Esophagus (tissue), 2 donors: ENCODE data around the gene ZNF385B. TPM values are rescaled to one million over a fixed set of nuclear protein-coding genes. Genes with fewer than 3 reads are reported as not detected.

Experiments used
- H3K27ac ChIP-seq, 2 donors: one replicate each; pipeline ENCODE4 v1.5.1; 2013; ENCODE audit warnings: low read depth in 2 of 2, mild to moderate bottlenecking in 2 of 2, inconsistent platforms in 1 of 2, low read length in 1 of 2, moderate library complexity in 1 of 2
- H3K27me3 ChIP-seq, 2 donors: one replicate each; pipeline ENCODE4 v1.6.1; 2013; ENCODE audit warnings: low read length in 2 of 2, control low read depth in 1 of 2, mild to moderate bottlenecking in 1 of 2; ENCODE audit not compliant: insufficient read depth in 2 of 2, control insufficient read depth in 1 of 2
- H3K36me3 ChIP-seq, 2 donors: one replicate each; pipeline ENCODE4 v1.6.1; 2013; ENCODE audit warnings: low read length in 1 of 2; ENCODE audit not compliant: control insufficient read depth in 2 of 2, insufficient read depth in 2 of 2
- H3K4me1 ChIP-seq, 2 donors: one replicate each; pipeline ENCODE4 v1.6.1; 2013; ENCODE audit warnings: low read length in 1 of 2; ENCODE audit not compliant: control insufficient read depth in 2 of 2, insufficient read depth in 2 of 2
- H3K4me3 ChIP-seq, 2 donors: one replicate each; pipeline ENCODE4 v1.5.1; 2013; ENCODE audit warnings: low read length in 2 of 2, mild to moderate bottlenecking in 2 of 2, low read depth in 1 of 2, moderate library complexity in 1 of 2
- H3K9me3 ChIP-seq, 2 donors: one replicate each; pipeline ENCODE4 v1.6.1; 2013; ENCODE audit warnings: mild to moderate bottlenecking in 2 of 2, low read depth in 1 of 2, low read length in 1 of 2, moderate library complexity in 1 of 2; ENCODE audit not compliant: control insufficient read depth in 2 of 2, insufficient read depth in 1 of 2
- WGBS, 2 donors: extraction: QIAGEN DNeasy Blood & Tissue Kit; methylation state at CpG; one replicate each; pipeline ENCODE4 v1.1.7; 2013; 5-methylcytosine and 5-hydroxymethylcytosine counted together
- polyA plus RNA-seq, 2 donors: library from polyadenylated mRNA; stranded (reverse); fragments of 200-250 nt; gene quantifications; one replicate each; pipeline ENCODE4 v1.2.3, GENCODE V29; 2013
- donor health status: healthy with polysubstance abuse.
- donor health status: Bipolar disorder and iron deficiency.

The ZNF385B gene
- polyA plus RNA-seq, 2 donors: 0.22 to 0.29 TPM

DNA sequence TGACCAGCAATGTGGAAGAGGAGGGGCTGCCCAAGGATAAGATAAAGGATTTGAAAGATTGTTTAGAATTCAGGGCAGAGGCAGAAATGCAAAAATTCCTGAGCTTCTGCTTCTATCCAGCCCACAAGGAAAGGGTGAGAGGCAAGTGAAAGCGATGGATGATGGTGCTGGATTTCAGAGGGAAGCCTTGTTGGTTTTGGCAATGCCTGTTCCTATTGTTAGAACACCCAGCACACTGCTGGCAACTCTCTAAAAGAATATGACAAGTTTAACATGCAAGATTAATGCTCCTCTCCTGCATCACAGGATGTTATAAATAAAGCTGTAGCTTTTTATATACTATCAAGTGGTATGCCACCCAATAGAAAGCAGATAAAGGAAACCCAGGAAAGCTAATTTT lies 92.6 kb downstream of the ZNF385B start:
- Histone ChIP-seq H3K4me3 (no peak overlapping the region), H3K9me3 (no peaks in the 10 kb centered on the region), H3K4me1 (no peaks in the 10 kb centered on the region), H3K27ac (no peak overlapping the region), H3K36me3 (no peaks in the 10 kb centered on the region), H3K27me3 (no peaks in the 10 kb centered on the region)
- WGBS, 2 donors: 17 to 22% methylated on average over 1 of the region's 1 CpG

DNA sequence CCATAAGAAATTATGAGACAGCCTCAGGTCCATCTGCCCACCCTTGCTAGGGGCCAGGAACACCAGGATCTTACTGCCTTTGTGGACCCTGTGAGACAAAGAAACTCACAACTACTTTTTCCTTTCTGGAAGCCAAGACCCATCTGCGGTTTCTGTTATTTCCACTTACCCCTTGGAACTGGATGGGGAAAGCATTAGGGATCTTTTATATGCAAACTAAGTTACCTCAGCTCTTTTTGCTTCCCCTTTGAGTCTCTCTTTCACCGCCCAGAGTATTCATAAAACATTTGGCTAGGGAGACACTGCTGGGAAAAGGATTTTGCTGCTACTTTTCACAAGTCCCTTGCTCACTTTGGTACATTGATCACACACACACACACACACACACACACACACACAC lies 95.7 kb downstream of the ZNF385B start:
- no peaks in the 10 kb centered on the region for H3K36me3 ChIP-seq
- H3K4me3 ChIP-seq: no peak overlapping the region
- no peaks in the 10 kb centered on the region for H3K9me3 ChIP-seq
- H3K27me3 ChIP-seq: no peaks in the 10 kb centered on the region
- no peaks in the 10 kb centered on the region for H3K4me1 ChIP-seq
- WGBS, 2 donors: 77 to 81% methylated on average over 2 of the region's 2 CpGs
- no peak overlapping the region for H3K27ac ChIP-seq

DNA sequence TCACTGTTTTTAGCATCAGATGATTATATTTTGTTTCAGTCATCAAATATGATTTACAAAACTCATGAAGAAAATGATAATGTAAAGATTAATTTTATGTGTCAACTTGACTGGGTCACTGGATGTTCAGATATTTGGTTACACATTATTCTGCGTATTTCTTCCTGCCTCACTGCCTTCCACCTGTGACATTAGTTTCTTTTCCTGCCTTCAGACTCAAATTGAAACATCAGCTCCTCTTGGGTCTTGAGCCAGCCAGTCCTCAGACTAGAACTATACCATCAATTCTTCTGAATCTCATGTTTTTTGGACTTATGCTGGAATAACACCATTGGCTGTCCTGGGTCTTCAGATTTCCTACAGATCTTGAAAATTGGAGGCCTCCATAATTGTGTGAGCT lies 96.7 kb downstream of the ZNF385B start:
- no peaks in the 10 kb centered on the region for H3K27me3 ChIP-seq
- no peak overlapping the region for H3K27ac ChIP-seq
- H3K9me3 ChIP-seq: no peaks in the 10 kb centered on the region
- no peak overlapping the region for H3K4me3 ChIP-seq
- H3K4me1 ChIP-seq: no peaks in the 10 kb centered on the region
- 90 to 97% methylated on average over 1 of the region's 1 CpG for WGBS, 2 donors
- no peaks in the 10 kb centered on the region for H3K36me3 ChIP-seq

DNA sequence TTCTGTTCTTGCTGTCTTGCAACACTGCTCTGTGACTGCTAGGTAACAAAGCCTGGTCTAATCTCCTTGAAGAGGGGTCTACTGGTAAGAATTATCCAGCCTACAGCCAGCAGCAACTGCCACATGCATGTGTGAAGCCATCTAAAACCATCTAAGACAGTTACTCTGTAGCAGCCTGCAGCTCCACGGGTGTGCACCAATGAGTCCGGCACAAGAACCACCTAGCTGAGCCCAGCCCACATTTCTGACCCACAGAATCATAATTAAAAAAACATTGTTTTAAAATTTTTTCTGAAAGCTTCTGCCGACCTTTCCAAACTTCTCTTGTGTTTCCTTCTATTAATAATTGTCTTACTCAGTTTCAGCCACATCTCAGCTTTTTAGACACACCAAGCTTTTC lies 102.8 kb downstream of the ZNF385B start:
- no peaks in the 10 kb centered on the region for H3K27me3 ChIP-seq
- WGBS, 2 donors: 90 to 92% methylated on average over 3 of the region's 3 CpGs
- H3K4me3 ChIP-seq: no peak overlapping the region
- no peaks in the 10 kb centered on the region for H3K4me1 ChIP-seq
- no peak overlapping the region for H3K27ac ChIP-seq
- no peaks in the 10 kb centered on the region for H3K36me3 ChIP-seq
- no peaks in the 10 kb centered on the region for H3K9me3 ChIP-seq

DNA sequence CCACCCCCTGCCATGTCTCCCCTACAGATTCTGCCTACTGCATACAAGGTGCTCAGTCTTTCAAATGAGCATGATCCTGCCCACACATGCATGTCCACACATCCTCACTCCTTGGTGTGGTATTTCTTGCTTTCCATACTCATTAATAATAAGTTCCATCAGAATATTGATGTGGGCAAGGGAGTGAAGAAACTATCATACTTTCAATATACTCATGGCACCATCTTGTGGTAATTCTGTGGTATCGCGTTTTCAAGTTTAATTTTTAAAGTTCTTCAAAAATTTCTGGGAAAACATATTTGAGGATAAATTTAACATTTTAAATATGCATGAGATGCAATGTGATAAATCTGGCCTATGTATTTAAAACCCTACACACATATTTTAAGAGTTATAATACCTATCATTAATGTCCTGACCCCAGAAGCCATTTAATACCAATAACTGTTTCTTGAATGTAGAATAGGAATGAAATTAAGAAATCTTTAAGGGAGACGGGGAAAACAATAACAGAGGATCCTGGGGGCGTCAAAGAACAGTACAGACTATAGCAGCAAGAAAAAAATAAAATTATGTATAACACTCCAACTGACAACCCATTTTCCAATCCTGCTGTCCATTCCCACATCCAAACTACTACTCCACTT lies 110.1 kb downstream of the ZNF385B start:
- no peaks in the 10 kb centered on the region for H3K27me3 ChIP-seq
- no peak overlapping the region for H3K4me3 ChIP-seq
- no peaks in the 10 kb centered on the region for H3K36me3 ChIP-seq
- no peaks in the 10 kb centered on the region for H3K9me3 ChIP-seq
- H3K4me1 ChIP-seq: no peaks in the 10 kb centered on the region
- 10 to 13% methylated on average over 4 of the region's 4 CpGs for WGBS, 2 donors
- H3K27ac ChIP-seq: no peak overlapping the region

DNA sequence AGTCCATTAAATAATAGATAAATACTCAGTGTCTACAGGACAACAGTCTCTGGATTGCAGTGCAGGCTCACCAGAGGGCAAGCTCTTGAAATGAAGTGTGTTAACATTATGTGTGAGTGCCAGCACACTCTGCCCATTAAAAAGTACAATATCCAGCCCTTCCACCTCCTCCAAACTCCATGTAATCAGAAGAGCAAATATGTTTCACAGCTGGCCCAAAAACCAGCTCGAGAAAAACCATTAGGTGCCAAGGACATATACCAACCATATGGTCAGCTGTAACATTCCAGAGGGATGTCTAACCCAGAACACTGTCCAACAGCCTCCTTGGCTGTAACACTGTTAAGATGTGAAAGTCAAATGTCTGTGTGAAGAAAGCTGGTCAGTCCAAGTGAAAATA lies 112.2 kb downstream of the ZNF385B start:
- Histone ChIP-seq H3K4me3 (no peak overlapping the region), H3K27me3 (no peaks in the 10 kb centered on the region), H3K36me3 (no peaks in the 10 kb centered on the region), H3K4me1 (no peaks in the 10 kb centered on the region), H3K27ac (no peak overlapping the region), H3K9me3 (no peaks in the 10 kb centered on the region)
- WGBS, 2 donors: 26 to 44% methylated on average over 1 of the region's 1 CpG

DNA sequence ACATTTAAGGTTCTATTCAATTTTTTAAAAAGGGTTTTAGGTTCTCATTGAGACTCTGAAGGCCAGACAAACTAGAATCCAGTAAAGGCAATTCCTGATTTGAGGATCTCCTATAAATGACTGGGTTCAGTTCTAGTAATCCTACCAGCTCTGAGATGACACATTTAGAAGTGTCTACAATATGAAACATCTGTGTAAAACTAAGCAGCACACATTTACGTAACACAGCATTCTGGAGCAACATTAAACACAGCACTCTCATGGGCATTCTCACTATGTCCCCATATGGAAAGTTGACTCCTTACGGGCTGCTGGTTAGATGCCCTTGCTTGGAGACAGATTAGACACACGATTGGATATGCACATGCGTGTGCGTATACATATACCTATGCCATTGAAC lies 114.4 kb downstream of the ZNF385B start:
- WGBS, 2 donors: 77 to 83% methylated on average over 5 of the region's 5 CpGs

DNA sequence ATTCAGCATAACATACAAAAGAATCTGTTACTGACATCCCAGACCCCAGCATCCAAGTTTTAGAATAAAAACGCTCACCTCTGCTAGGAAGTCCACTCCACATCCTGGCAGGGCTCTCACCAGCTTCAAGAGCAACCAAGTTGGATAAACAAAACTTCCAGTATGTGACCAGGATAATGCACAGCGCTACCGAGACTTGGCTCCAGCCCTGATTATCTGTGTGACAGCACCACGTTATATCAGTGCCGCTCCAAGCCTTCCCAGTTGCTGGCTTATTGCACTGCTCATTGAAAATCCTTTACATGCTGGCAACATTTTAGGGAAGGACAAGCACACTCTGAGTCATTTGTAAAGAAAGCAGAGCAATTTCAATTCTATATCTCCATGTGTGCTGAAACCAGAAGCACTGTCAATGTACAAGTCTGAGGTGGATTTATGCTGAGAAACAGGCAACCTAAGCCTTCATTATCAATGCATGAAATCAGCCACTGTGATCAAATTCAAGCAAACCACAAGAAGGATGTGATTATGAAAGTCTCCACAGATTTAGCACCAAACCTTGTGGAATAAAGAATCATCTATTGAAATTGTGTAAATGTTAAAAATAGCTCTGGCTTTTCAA lies 115.7 kb downstream of the ZNF385B start:
- 50 to 63% methylated on average over 5 of the region's 5 CpGs for WGBS, 2 donors
- Histone ChIP-seq H3K27ac (no peak overlapping the region), H3K9me3 (no peaks in the 10 kb centered on the region), H3K4me3 (no peak overlapping the region), H3K27me3 (no peaks in the 10 kb centered on the region), H3K36me3 (no peaks in the 10 kb centered on the region), H3K4me1 (no peaks in the 10 kb centered on the region)

More for the DNA sequence above, 114.4 kb downstream of the ZNF385B start:
- no peaks in the 10 kb centered on the region for H3K36me3 ChIP-seq
- H3K4me1 ChIP-seq: no peaks in the 10 kb centered on the region
- H3K4me3 ChIP-seq: no peak overlapping the region
- H3K27me3 ChIP-seq: no peaks in the 10 kb centered on the region
- no peaks in the 10 kb centered on the region for H3K9me3 ChIP-seq
- H3K27ac ChIP-seq: no peak overlapping the region

DNA sequence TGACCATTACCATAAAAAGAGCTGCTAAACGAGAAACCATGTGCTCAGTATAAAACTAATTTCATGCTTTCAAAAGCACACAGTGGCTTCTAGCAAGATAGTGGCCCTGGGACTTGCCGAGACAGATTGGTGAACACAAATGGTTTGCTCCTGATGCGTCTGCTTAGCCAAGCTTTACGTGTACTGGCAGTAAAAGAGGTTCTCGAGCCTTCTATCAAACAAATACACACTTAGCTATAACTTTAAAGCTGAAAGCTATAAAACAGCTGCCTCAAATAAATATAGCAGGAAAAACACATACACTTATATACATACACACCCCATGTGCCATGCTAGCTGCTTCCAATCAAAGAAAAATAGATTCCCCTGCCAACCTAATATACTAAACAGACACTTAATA lies 117.0 kb downstream of the ZNF385B start:
- H3K27me3 ChIP-seq: no peaks in the 10 kb centered on the region
- no peaks in the 10 kb centered on the region for H3K36me3 ChIP-seq
- H3K4me1 ChIP-seq: no peaks in the 10 kb centered on the region
- H3K9me3 ChIP-seq: no peaks in the 10 kb centered on the region
- H3K4me3 ChIP-seq: no peak overlapping the region
- H3K27ac ChIP-seq: no peak overlapping the region
- WGBS, 2 donors: 75 to 83% methylated on average over 5 of the region's 5 CpGs

DNA sequence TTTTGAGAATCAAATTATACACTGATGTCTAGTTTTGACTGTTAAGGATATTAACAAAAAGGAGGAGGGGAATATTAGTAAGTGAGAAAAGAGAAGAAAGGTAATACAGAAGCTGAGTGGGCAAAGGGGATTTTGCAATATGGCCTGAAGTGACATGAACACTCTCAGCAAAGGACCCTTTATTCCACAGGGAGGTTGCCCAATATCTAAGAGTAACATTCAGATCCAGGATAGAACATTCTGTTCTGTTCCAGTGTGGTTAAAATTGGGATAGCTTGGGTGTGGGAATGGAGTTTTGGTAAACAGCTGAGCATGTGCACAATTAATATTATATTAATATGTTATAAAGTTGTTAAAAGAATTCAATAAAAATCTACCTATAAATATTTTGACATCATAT lies 120.1 kb downstream of the ZNF385B start:
- H3K4me3 ChIP-seq: no peak overlapping the region
- no peaks in the 10 kb centered on the region for H3K27me3 ChIP-seq
- H3K4me1 ChIP-seq: no peaks in the 10 kb centered on the region
- H3K27ac ChIP-seq: no peak overlapping the region
- no peaks in the 10 kb centered on the region for H3K36me3 ChIP-seq
- H3K9me3 ChIP-seq: no peaks in the 10 kb centered on the region
